NB4 (cell line): ENCODE results near the gene PPP2R5D.
"Not testable (repeated sequence)": the region's sequence is repeated elsewhere in the genome, so short reads cannot be mapped to it uniquely, and the experiment has no call there.

Source experiments
- DNase-seq: peaks from one replicate; pipeline ENCODE4 v3.0.0; 2010; ENCODE audit warnings: low read depth
- H3K4me3 ChIP-seq: one replicate; pipeline ENCODE4 v1.5.1; 2011; ENCODE audit warnings: mild to moderate bottlenecking, low read depth, low read length, moderate library complexity
- CTCF ChIP-seq: IDR thresholded peaks from one replicate; pipeline ENCODE4 v1.5.1; 2012; ENCODE audit warnings: low read depth, low read length
- MAX ChIP-seq: IDR thresholded peaks from 2 replicates; pipeline ENCODE4 v1.6.1; 2011; ENCODE audit warnings: low read depth, low read length
- MYC ChIP-seq: IDR thresholded peaks from 2 replicates; pipeline ENCODE4 v1.6.1; 2011; ENCODE audit warnings: low read depth, low read length
- POLR2A ChIP-seq: IDR thresholded peaks from 2 replicates; pipeline ENCODE4 v1.6.1; 2011; ENCODE audit warnings: mild to moderate bottlenecking; ENCODE audit not compliant: insufficient read length; ENCODE audit errors: extremely low read depth

The PPP2R5D gene

GRCh38 chr6:42988486-42989020, 4.2 kb downstream of the PPP2R5D start:
- H3K4me3 ChIP-seq = no peak overlapping the region
- TF ChIP-seq CTCF (no peak), MYC (no peak), POLR2A (no peak), MAX (no peak)
- no peak for DNase-seq

- DNase-seq = no peak
- H3K4me3 ChIP-seq = no peak overlapping the region
- no peak for TF ChIP-seq CTCF
- TF ChIP-seq MYC = no peak
- TF ChIP-seq POLR2A = no peak
- TF ChIP-seq MAX = no peak
Measured at GRCh38 chr6:42989923-42990322, 5.6 kb downstream of the PPP2R5D start.

GRCh38 chr6:42993445-42993844, 9.1 kb downstream of the PPP2R5D start:
- no peak for DNase-seq
- TF ChIP-seq CTCF (no peak), MAX (no peak), POLR2A (no peak), MYC (no peak)
- H3K4me3 ChIP-seq = no peak overlapping the region

GRCh38 chr6:42996513-42996912, 12.1 kb downstream of the PPP2R5D start:
- no peak for DNase-seq
- no peak overlapping the region for H3K4me3 ChIP-seq
- no peak for TF ChIP-seq MYC
- TF ChIP-seq POLR2A = no peak

- not testable (repeated sequence) for DNase-seq, H3K4me3 ChIP-seq
Measured at GRCh38 chr6:42998205-42998604, 13.8 kb downstream of the PPP2R5D start.

GRCh38 chr6:43001843-43002242, 17.5 kb downstream of the PPP2R5D start:
- TF ChIP-seq MYC (no peak), POLR2A (no peak), MAX (no peak), CTCF (no peak)
- no peak for DNase-seq

GRCh38 chr6:43005844-43006243, 21.5 kb downstream of the PPP2R5D start:
- no peak for DNase-seq
- TF ChIP-seq MAX (no peak), MYC (no peak), CTCF (no peak), POLR2A (no peak)
- no peak overlapping the region for H3K4me3 ChIP-seq

More at GRCh38 chr6:43001843-43002242, 17.5 kb downstream of the PPP2R5D start:
- H3K4me3 ChIP-seq = no peak overlapping the region
